8988T (cell line): Measurements from ENCODE around the gene PMIS2.

Experiments used
- DNase-seq: peaks from one replicate; pipeline ENCODE4 v3.0.0; 2011

Gene PMIS2

GRCh38 chr19:35585848-35586247 is at the start of gene PMIS2:
Gene PMIS2 (plus strand): TSS chr19:35586173. CDS start chr19:35586260, 87 bp downstream.
- DNase-seq, result peak; percentile 49

GRCh38 chr19:35539314-35539713 is 46.7 kb upstream of the PMIS2 start:
- DNase-seq, result no peak

- DNase-seq, result no peak
Measured at GRCh38 chr19:35539850-35540249, 46.1 kb upstream of the PMIS2 start.

DNA sequence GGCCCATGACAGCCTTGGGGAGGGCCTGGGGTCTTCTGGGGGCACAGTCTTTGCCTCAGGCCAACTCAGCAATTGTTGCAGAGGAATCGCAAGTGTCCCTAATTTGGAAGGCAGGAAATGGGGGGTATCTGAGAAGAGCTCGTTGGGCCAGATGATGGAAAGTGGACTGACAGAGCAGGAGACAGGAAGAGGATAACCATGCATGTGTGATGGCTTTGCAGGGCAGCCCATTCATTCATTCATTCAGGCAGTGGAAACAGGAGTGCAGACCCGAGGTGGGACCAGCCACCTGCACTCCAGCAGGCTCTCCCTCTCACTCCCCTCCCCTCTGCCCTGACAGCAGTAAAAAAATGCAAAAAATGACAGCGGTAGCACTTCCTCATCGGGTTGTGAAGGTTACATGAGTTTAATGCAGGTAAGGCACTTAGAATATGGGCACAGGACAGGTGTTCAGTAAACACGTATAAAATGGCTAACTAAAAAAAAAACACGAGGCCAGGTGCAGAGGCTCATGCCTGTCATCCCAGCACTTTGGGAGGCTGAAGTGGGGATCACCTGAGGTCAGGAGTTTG is 45.5 kb upstream of the PMIS2 start:
- DNase-seq, result no peak

DNA sequence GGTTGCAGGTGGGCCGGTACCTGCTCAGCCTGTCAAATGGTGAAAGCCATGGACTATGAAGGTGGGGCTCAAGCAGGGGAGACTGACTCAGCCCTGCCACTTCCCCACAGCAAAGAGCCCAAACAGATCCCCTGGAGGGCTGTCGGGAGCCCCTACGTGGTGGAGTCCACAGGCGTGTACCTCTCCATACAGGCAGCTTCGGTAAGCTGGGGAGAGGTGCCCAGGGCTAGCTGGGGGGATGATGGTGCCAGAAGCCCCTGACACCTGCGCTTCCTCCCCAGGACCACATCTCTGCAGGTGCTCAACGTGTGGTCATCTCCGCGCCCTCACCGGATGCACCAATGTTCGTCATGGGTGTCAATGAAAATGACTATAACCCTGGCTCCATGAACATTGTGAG is 43.8 kb upstream of the PMIS2 start:
- no peak for DNase-seq

GRCh38 chr19:35543280-35544109 is 42.5 kb upstream of the PMIS2 start:
- no peak for DNase-seq

DNA sequence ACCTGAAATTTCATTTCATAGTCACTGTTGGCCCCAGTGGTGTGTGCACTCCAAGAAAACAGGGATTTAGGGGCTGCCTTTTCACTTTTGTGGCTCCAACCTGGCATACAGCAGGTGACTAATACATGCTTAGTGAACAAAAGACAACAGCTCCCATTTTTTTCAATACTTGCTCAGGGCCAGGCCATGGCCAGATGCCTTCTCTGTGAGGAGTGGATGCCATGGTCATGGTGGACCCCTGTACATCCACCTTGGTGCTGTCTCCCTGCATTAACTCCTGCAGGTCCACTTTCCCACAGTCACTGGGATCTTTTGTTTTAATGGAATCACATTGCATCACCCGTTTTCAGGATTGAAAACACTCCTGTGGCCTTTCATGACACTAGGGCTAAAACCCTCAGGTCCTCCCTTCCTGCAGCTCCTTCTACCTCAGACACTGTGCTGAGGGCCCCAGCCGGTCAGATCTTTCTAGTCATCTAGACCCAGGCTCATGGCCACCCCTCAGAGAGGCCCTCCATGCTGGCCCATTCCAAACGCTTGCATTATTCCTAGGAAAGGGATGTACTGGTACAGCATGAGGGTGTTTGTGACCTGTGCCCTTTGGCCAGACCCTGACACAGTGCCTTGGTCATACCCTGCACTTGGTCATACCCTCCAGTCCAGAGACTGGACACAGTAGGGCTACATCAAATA is 41.7 kb upstream of the PMIS2 start:
- no peak for DNase-seq

GRCh38 chr19:35545001-35545854 is 40.7 kb upstream of the PMIS2 start, which contains the start of gene TMEM147:
Gene TMEM147 (plus strand): TSS chr19:35545626. CDS start chr19:35545740, 114 bp downstream.
- peak; percentile 100 for DNase-seq

DNA sequence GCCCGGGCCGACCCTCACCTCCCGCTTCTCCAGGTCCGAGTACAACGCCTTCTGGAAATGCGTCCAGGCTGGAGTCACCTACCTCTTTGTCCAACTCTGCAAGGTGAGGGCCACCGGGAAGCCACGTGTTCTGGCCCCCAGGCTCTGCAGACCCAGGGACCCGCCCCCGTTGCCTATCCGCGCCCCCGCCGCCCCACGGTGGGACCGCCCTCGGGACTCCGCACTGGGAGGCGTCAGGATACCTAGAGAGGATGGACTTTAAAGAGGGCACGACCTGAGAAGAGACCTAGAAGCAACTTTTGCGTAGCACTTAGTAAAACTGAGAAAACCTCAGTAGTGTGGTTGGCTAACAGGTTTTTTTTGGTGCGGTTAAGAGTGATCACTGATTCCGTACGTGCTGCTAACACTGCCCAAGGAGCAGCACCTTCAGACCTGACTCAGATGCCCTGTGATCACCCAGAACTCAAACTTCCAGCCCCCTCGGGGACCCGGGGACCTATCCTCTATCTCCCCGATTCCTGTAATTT is 40.1 kb upstream of the PMIS2 start:
- DNase-seq, result peak; percentile 93

DNA sequence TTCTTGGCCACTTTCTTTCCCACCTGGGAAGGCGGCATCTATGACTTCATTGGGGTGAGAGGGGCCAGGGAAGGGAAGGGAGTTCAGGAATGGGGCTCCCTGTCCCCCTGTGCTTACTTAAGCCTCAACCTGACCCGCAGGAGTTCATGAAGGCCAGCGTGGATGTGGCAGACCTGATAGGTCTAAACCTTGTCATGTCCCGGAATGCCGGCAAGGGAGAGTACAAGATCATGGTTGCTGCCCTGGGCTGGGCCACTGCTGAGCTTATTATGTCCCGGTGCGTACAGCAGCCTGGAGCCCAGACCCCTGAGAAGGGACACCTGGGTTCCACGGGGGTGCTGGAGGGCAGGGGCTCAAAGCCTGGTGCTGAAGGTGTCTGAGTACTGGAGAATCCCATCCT is 39.4 kb upstream of the PMIS2 start:
- no peak for DNase-seq

- DNase-seq, result peak; percentile 98
Measured at GRCh38 chr19:35549174-35549788, 36.7 kb upstream of the PMIS2 start.

DNA sequence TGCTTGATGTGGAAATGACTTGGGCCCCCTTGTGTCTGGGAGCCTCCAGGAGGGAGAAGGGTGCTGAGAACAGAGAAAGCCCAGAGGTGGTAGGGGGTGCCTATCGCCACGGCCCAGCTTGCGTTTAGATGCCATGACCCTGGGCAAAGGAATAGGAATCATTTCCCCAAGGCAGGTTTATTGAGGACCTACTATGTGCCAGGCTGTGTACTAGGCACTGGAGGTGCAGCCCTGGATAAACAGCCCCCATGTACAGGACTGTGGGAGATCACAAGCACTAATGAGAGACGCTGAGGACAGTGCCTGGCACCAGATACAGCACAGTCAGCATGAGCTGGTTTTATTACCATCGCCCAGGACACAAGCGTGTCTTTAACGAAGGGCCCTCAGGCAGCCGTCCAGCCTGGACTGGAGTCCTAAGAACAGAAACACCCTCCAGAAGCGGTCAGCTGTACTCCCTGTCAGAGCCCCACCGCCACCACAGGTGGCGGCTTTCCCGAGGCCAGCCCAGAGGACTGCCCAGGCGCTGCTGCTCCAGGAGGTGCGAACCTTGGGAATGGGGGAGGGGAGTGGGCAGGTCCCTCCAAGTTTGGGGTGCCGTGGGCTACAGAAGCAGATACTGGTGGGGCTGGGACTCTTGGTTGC is 36.0 kb upstream of the PMIS2 start:
- DNase-seq, result no peak

DNA sequence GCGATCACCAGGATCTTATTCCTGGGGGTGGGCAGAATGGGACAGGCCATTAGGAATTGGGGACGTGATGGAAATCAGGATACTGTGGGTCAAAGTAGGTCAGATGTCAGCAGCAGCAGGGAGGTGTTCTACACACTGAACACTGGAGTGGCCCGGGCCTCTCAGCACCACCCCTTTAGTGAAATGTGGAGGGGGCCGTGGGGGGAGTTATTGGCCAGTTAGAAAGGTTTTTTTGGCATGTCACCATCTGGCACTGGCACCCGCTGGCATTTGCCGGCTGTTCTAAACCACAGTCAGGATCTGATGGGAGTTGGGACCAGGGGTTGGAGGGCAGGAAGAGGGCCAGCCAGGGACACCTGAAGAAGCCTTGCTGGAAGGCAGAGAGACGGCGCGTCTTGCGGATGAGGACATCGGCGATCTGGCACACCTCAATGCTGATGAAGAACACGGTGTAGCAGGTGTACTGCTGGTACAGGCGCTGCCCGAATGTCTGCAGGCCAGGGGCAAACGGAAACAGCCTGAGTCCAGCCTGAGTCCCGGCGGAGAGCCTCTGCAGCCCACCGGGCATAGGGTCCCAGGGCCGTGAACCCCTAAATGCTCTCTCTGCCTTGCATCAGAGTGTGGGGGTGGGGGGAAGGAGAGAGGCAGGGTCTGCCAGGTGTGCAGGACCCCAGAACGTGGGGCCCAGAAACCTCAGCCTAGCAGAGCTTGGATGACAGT is 34.7 kb upstream of the PMIS2 start:
- no peak for DNase-seq

DNA sequence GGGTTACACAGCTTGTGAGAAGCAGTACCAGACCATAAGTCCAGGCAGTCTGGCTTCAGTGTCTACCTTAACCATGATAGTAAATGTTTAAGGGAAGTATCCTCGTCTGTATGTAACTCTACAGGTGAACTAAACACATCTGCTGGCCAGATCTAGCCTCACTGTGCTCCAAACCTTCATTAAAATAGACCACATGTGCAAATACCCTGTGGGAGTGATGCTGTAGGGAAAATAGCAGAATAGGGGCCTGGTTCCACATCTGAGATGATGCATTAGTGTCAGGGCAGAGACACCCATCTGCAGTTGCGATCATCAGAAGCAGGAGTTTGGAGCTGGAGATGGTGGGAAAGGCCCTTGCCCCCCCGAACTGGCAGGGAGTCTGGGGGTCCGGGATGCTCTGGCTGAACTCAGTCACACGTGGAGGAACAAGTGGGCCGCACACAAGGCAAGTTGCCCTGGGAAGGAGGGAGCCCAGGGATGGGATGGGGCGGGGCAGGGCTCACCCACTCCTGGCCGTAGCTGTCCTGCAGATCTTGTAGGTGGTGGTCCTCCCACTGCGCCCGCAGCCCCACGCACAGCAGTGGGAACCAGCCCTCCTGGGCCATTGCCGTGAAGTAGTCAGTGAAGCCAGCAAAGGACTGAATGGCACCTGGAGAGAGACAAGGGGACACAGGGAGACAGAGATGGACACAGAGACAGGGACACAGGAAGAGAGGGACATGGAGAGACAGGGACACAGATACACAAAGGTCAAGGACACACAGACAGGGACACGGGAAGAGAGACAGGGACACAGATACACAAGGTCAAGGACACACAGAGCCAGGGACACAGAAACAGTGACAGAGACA is 33.2 kb upstream of the PMIS2 start:
- no peak for DNase-seq

DNA sequence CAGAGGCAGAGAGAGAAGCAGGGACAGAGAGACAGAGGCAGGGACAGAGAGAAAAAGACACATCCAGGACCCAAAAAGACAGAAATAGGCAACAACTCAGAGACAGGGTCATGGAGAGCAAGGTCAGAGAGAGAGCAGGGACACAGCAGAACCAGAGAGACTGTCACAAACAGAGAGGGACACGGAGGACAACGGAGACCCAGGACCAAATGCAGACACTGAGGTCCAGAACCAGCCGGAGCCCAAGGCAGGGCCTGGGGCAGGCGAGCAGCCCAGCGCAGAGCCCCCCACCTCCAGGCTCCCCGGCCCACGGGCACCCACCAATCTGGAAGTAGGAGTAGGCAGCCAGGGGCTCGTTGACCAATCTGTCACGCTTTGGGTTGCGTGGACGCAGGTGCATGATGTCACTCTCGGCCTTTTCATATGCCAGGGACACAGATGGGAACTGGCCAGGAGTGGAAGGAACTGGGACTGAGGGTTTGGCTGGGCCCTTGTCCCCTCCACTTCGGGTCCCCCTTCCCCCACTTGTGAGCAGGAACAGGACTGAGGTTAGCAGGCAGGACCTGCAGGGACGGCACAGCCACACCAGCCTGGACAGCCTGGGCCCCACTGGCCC is 32.5 kb upstream of the PMIS2 start:
- DNase-seq, result no peak

DNA sequence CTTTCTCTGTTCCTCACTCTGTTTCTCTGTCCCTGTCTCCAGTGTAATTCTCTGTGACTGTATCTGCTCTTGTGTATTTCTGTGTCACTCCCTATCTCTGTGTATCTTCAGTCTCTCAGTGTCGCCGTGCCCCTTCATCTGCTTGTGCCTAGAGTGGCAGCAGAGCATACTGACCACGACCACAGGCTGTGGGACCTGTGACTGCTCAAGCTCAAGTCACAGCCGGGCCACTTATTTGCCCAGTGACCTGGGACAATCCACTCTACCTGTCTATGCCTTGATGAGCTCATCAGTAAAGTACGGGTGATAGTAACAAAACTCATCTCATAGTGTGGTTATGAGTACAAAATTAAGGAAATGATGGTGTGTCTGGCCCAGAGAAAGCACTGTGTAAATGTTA is 31.9 kb upstream of the PMIS2 start:
- DNase-seq, result no peak

GRCh38 chr19:35555301-35556005 is 30.5 kb upstream of the PMIS2 start:
- DNase-seq, result peak; percentile 96

- peak; percentile 6 for DNase-seq
Measured at GRCh38 chr19:35556025-35556590, 29.9 kb upstream of the PMIS2 start.
